Keratinocyte (primary cell): ENCODE measurements around the gene RSBN1. TPM values are rescaled to one million over a fixed set of nuclear protein-coding genes. Genes with fewer than 3 reads are reported as not detected.

Experiments used
- DNase-seq: peaks from one replicate; pipeline ENCODE4 v3.0.0-alpha.2; 2011; ENCODE audit warnings: low read depth, missing footprints, low spot score
- FAIRE-seq: peaks from 2 replicates; lab custom pipeline; 2011; peaks lifted over from hg19 to GRCh38; lab: Jason Lieb, UNC
- H2AFZ ChIP-seq: 2 replicates; pipeline ENCODE4 v1.6.0; 2012; ENCODE audit warnings: low read length, control low read depth, inconsistent platforms; ENCODE audit not compliant: control insufficient read depth
- H3K27ac ChIP-seq: 2 replicates; pipeline ENCODE4 v1.5.1; 2011; ENCODE audit warnings: low read length; ENCODE audit not compliant: control insufficient read depth, insufficient read depth
- H3K27me3 ChIP-seq: 3 replicates; pipeline ENCODE4 v1.6.0; 2011; ENCODE audit warnings: low read length; ENCODE audit not compliant: control insufficient read depth, insufficient read depth; ENCODE audit errors: extremely low read depth
- H3K36me3 ChIP-seq, 2 experiments: 2 replicates in 1 of 2; 3 replicates in 1 of 2; pipeline ENCODE4 v1.5.1; 2011; ENCODE audit warnings: low read length in 2 of 2, mild to moderate bottlenecking in 1 of 2; ENCODE audit not compliant: control insufficient read depth in 2 of 2, insufficient read depth in 2 of 2; ENCODE audit errors: extremely low read depth in 1 of 2
- H3K4me1 ChIP-seq: 3 replicates; pipeline ENCODE4 v1.5.1; 2011; ENCODE audit warnings: low read length; ENCODE audit not compliant: control insufficient read depth, insufficient read depth; ENCODE audit errors: extremely low read depth
- H3K4me2 ChIP-seq: 3 replicates; pipeline ENCODE4 v1.6.0; 2011; ENCODE audit warnings: low read depth, low read length; ENCODE audit not compliant: control insufficient read depth, insufficient read depth; ENCODE audit errors: extremely low read depth
- H3K4me3 ChIP-seq, 3 experiments: fragments of 200-600 bp in 1 of 3; sonication (generic) in 1 of 3; 2 replicates in 2 of 3; 3 replicates in 1 of 3; pipeline ENCODE4 v1.5.1; 2011 to 2016; ENCODE audit warnings: low read length in 3 of 3, mild to moderate bottlenecking in 3 of 3, control low read depth in 2 of 3, inconsistent platforms in 1 of 3, low read depth in 1 of 3, mixed read lengths in 1 of 3, mixed run types in 1 of 3, moderate library complexity in 1 of 3; ENCODE audit not compliant: control insufficient read depth in 2 of 3, insufficient read depth in 2 of 3; ENCODE audit errors: extremely low read depth in 1 of 3
- H3K79me2 ChIP-seq: 2 replicates; pipeline ENCODE4 v1.6.0; 2012; ENCODE audit warnings: low read length; ENCODE audit not compliant: control insufficient read depth, insufficient read depth
- H3K9ac ChIP-seq: 3 replicates; pipeline ENCODE4 v1.6.0; 2011; ENCODE audit warnings: low read length; ENCODE audit not compliant: control insufficient read depth, insufficient read depth; ENCODE audit errors: extremely low read depth
- H3K9me1 ChIP-seq: 3 replicates; pipeline ENCODE4 v1.6.0; 2011; ENCODE audit warnings: low read length; ENCODE audit not compliant: control insufficient read depth, insufficient read depth; ENCODE audit errors: extremely low read depth
- H3K9me3 ChIP-seq: 2 replicates; pipeline ENCODE4 v1.5.1; 2012; ENCODE audit warnings: low read depth, low read length; ENCODE audit not compliant: control insufficient read depth
- H4K20me1 ChIP-seq: 3 replicates; pipeline ENCODE4 v1.6.0; 2011; ENCODE audit warnings: low read length; ENCODE audit not compliant: control insufficient read depth, insufficient read depth; ENCODE audit errors: extremely low read depth
- EZH2 ChIP-seq: IDR thresholded peaks from one replicate; pipeline ENCODE4 v1.6.1; 2012; ENCODE audit warnings: inconsistent platforms, mild to moderate bottlenecking, low read length, moderate library complexity
- dilution Hi-C: fragments of 300-500 bp; cut with MboI; formaldehyde crosslinking; loops from one replicate; pipeline ENCODE4 v1.7.0; 2020; ENCODE audit warnings: low sequenced_read_pairs; ENCODE audit not compliant: extremely low pct_ligation_motif_present
- polyA plus RNA-seq, 5 experiments: library from polyadenylated mRNA; depleted of rRNA in 3 of 5; stranded (reverse) in 3 of 5; stranded (forward) in 1 of 5; unstranded in 1 of 5; fragments of >200 nt; gene quantifications; 1 replicate in 1 of 5; 2 replicates in 3 of 5; 3 replicates in 1 of 5; pipeline versions ENCODE4 v1.2.1 to v1.2.3, GENCODE V29; 2011 to 2012; ENCODE audit warnings: missing spikeins in 2 of 5, low read depth in 1 of 5, low replicate concordance in 1 of 5
- TF ChIP-seq, protein P1 (sequence below), 3 experiments: IDR thresholded peaks in 1 of 3; conservative IDR thresholded peaks in 1 of 3; optimal IDR thresholded peaks in 1 of 3; 2 replicates in 2 of 3; 3 replicates in 1 of 3; pipeline versions ENCODE3 to v1.5.1; 2011; ENCODE audit warnings: low read length in 3 of 3, mild to moderate bottlenecking in 3 of 3, moderate library complexity in 2 of 3, control low read depth in 1 of 3, inconsistent platforms in 1 of 3; ENCODE audit not compliant: insufficient read depth in 2 of 3; ENCODE audit errors: extremely low read depth in 1 of 3

Gene RSBN1
- polyA plus RNA-seq, 1 donor (not counting 4 experiments of a cell fraction or from before 2014, with no cell fraction given), result 10.4 TPM

DNA sequence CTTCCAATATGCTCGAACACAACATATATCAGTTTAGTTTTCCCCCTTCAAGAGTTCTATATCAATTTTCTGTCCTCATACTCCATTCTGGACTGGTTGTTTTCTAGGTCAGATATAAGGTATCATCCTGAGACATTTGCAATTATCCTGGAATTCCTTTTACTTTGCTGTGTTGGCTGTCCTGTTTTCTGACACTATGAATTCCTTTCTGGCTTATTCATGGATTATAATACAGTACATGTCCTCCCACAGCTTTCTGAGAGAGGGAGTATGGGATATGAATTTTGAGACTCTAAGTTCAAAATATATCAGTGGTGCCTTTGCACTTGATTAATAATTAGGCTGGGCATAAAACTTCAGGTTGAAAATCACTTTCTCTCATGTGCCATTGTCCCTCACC, 64.9 kb downstream of the RSBN1 start:
- Histone ChIP-seq H3K27ac (no peak overlapping the region), H3K9me1 (no peaks in the 10 kb centered on the region), H4K20me1 (no peaks in the 10 kb centered on the region), H3K4me1 (peaks cover 7% of the 10 kb centered on the region), H2AFZ (peak overlapping the region; percentile 22), H3K79me2 (no peaks in the 10 kb centered on the region), H3K36me3 (no peaks in the 10 kb centered on the region), H3K4me3 (no peak overlapping the region), H3K9me3 (no peaks in the 10 kb centered on the region), H3K4me2 (no peak overlapping the region), H3K27me3 (no peaks in the 10 kb centered on the region), H3K9ac (no peak overlapping the region)
- dilution Hi-C loops, result no loop called here
- DNase-seq (no peak), FAIRE-seq (no peak)
- no peak for TF ChIP-seq EZH2
- TF ChIP-seq, protein P1, sequence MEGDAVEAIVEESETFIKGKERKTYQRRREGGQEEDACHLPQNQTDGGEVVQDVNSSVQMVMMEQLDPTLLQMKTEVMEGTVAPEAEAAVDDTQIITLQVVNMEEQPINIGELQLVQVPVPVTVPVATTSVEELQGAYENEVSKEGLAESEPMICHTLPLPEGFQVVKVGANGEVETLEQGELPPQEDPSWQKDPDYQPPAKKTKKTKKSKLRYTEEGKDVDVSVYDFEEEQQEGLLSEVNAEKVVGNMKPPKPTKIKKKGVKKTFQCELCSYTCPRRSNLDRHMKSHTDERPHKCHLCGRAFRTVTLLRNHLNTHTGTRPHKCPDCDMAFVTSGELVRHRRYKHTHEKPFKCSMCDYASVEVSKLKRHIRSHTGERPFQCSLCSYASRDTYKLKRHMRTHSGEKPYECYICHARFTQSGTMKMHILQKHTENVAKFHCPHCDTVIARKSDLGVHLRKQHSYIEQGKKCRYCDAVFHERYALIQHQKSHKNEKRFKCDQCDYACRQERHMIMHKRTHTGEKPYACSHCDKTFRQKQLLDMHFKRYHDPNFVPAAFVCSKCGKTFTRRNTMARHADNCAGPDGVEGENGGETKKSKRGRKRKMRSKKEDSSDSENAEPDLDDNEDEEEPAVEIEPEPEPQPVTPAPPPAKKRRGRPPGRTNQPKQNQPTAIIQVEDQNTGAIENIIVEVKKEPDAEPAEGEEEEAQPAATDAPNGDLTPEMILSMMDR (optimal IDR thresholded peaks at IDR 0.05 in 1 of 3, IDR thresholded peaks at IDR 0.05 in 1 of 3, conservative IDR thresholded peaks at IDR 0.05 in 1 of 3; ENCODE audit: extremely low read depth in 1 of 3, insufficient read depth in 2 of 3, low read length in 3 of 3), result no peak

DNA sequence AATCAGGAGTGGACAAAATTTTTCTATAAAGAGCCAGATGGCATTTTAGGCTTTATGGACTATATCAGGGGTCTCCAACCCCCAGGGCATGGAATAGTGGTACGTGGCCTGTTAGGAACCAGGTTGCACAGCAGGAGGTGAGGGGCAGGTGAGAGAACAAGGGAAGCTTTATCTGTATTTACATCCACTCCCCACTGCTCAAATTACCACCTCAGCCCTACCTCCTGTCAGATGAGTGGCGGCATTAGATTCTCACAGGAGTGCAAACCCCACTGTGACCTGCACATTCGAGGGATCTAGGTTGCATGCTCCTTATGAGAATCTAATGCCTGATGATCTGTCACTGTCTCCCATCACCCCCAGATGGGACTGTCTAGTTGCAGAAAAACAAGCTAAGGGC, 66.9 kb downstream of the RSBN1 start:
- Histone ChIP-seq H3K4me2 (no peak overlapping the region), H3K9me1 (no peaks in the 10 kb centered on the region), H3K36me3 (no peaks in the 10 kb centered on the region), H3K9me3 (no peaks in the 10 kb centered on the region), H3K27ac (no peak overlapping the region), H3K27me3 (no peaks in the 10 kb centered on the region), H3K79me2 (no peaks in the 10 kb centered on the region), H2AFZ (no peak overlapping the region), H3K9ac (no peak overlapping the region), H4K20me1 (no peaks in the 10 kb centered on the region), H3K4me1 (peaks cover 7% of the 10 kb centered on the region), H3K4me3 (no peak overlapping the region)
- FAIRE-seq (no peak), DNase-seq (no peak)
- dilution Hi-C loops, result no loop called here
- TF ChIP-seq, protein P1 (optimal IDR thresholded peaks at IDR 0.05 in 1 of 3, IDR thresholded peaks at IDR 0.05 in 1 of 3, conservative IDR thresholded peaks at IDR 0.05 in 1 of 3; ENCODE audit: extremely low read depth in 1 of 3, insufficient read depth in 2 of 3, low read length in 3 of 3), result no peak
- TF ChIP-seq EZH2, result no peak
